GM11168 (cell line): ENCODE measurements around the gene SFXN5.

Experiments used
- in situ Hi-C: fragments of 300-500 bp; cut with MboI; formaldehyde crosslinking; loops from one replicate; pipeline ENCODE4 v1.12.0; 2022; ENCODE audit warnings: low sequenced_read_pairs; ENCODE audit not compliant: unreplicated experiment

SFXN5 gene

GRCh38 chr2:72982781-72983499, 88.6 kb downstream of the SFXN5 start:
- in situ Hi-C loops, result no loop called here

- in situ Hi-C loops, result no loop called here
These were observed 89.3 kb downstream of the SFXN5 start for GRCh38 chr2:72982219-72982618.

- in situ Hi-C loops, result no loop called here
These were observed 90.0 kb downstream of the SFXN5 start for GRCh38 chr2:72981536-72981935.

GRCh38 chr2:72980535-72981217, 90.8 kb downstream of the SFXN5 start:
- in situ Hi-C loops, result no loop called here

- in situ Hi-C loops, result loop anchor here (10.0 kb wide), 1 partner anchor 85 kb away; no protein-coding TSS in a partner anchor
These were observed 91.6 kb downstream of the SFXN5 start for GRCh38 chr2:72979896-72980295.

- in situ Hi-C loops, result loop anchor here (10.0 kb wide), 1 partner anchor 80 kb away; no protein-coding TSS in a partner anchor
These were observed 96.5 kb downstream of the SFXN5 start for GRCh38 chr2:72975017-72975416.

GRCh38 chr2:72974436-72974754, 97.1 kb downstream of the SFXN5 start:
- in situ Hi-C loops, result loop anchor here (10.0 kb wide), 1 partner anchor 80 kb away; no protein-coding TSS in a partner anchor

- in situ Hi-C loops, result loop anchor here (10.0 kb wide), 1 partner anchor 79 kb away; no protein-coding TSS in a partner anchor
These were observed 97.7 kb downstream of the SFXN5 start for GRCh38 chr2:72973566-72974435.

GRCh38 chr2:72973137-72973535, 98.4 kb downstream of the SFXN5 start:
- in situ Hi-C loops, result loop anchor here (10.0 kb wide), 1 partner anchor 78 kb away; no protein-coding TSS in a partner anchor

- in situ Hi-C loops, result loop anchor here (10.0 kb wide), 1 partner anchor 78 kb away; no protein-coding TSS in a partner anchor
These were observed 99.0 kb downstream of the SFXN5 start for GRCh38 chr2:72972352-72973136.

GRCh38 chr2:72971036-72971435, 100.5 kb downstream of the SFXN5 start:
- in situ Hi-C loops, result loop anchor here (10.0 kb wide), 1 partner anchor 76 kb away; no protein-coding TSS in a partner anchor

- in situ Hi-C loops, result loop anchor here (10.0 kb wide), 1 partner anchor 75 kb away; no protein-coding TSS in a partner anchor
These were observed 101.8 kb downstream of the SFXN5 start for GRCh38 chr2:72969706-72970105.

- in situ Hi-C loops, result no loop called here
These were observed 103.2 kb downstream of the SFXN5 start for GRCh38 chr2:72968286-72968685.

- in situ Hi-C loops, result no loop called here
These were observed 105.6 kb downstream of the SFXN5 start for GRCh38 chr2:72965770-72966450.

GRCh38 chr2:72965016-72965415, 106.5 kb downstream of the SFXN5 start:
- in situ Hi-C loops, result no loop called here

- in situ Hi-C loops, result no loop called here
These were observed 107.4 kb downstream of the SFXN5 start for GRCh38 chr2:72964146-72964525.

- in situ Hi-C loops, result no loop called here
These were observed 107.9 kb downstream of the SFXN5 start for GRCh38 chr2:72963423-72964145.

- in situ Hi-C loops, result no loop called here
These were observed 108.6 kb downstream of the SFXN5 start for GRCh38 chr2:72962911-72963310.
